ENCODE data around the gene MAP2. TPM values are rescaled to one million over a fixed set of nuclear protein-coding genes. Genes with fewer than 3 reads are reported as not detected.

The MAP2 gene
- total RNA-seq, 2 experiments from 2014 or later, result 0.10 TPM; not detected in 1

- no TSS peak for BruUV-seq (replicated peaks)
- CTCF ChIA-PET (ENCODE audit: unreplicated experiment), result no interaction called here
- peak; percentile 4 for DNase-seq (ENCODE audit: low spot score)
These were observed 43.6 kb upstream of the MAP2 start for GRCh38 chr2:209380293-209380692.

GRCh38 chr2:209381091-209381490 lies 42.8 kb upstream of the MAP2 start:
- Histone ChIP-seq H3K79me2 (ENCODE audit: insufficient read depth, low read depth, low read length) (no peaks in the 10 kb centered on the region), H4K20me1 (ENCODE audit: insufficient read depth, low read length) (no peaks in the 10 kb centered on the region), H3K4me2 (ENCODE audit: low read length) (no peak overlapping the region), H3K9me2 (ENCODE audit: insufficient read depth, low read length) (no peaks in the 10 kb centered on the region), H3K4me1 (ENCODE audit: insufficient read depth, low read length, poor library complexity, severe bottlenecking) (no peaks in the 10 kb centered on the region), H3K4me3 (ENCODE audit: low read depth, low read length, poor library complexity, severe bottlenecking) (no peak overlapping the region), H3K9me3 (ENCODE audit: low read length) (no peaks in the 10 kb centered on the region), H3K36me3 (ENCODE audit: insufficient read depth, low read length) (no peaks in the 10 kb centered on the region), H3K27ac (ENCODE audit: low read depth, low read length, poor library complexity, severe bottlenecking) (no peak overlapping the region), H2AFZ (ENCODE audit: low read length) (no peak overlapping the region)
- no peak for DNase-seq (ENCODE audit: low spot score)
- CTCF ChIA-PET (ENCODE audit: unreplicated experiment), result no interaction called here
- POLR2A ChIA-PET, result no interaction called here
- TF ChIP-seq EZH2phosphoT487 (IDR thresholded peaks at IDR 0.05; ENCODE audit: borderline replicate concordance, low read depth, low read length), result no peak
- no peak for TF ChIP-seq CTCF (conservative IDR thresholded peaks at IDR 0.05; ENCODE audit: low read length)
- intact Hi-C loops (cut with micrococcal nuclease; ENCODE audit: unreplicated experiment), result no loop called here
- no TSS peak for BruUV-seq (replicated peaks)

More at GRCh38 chr2:209380293-209380692, 43.6 kb upstream of the MAP2 start:
- H4K20me1 ChIP-seq (ENCODE audit: insufficient read depth, low read length), result no peaks in the 10 kb centered on the region
- H3K9me3 ChIP-seq (ENCODE audit: low read length), result no peaks in the 10 kb centered on the region
- 0 out of 2 replicates have a peak overlapping the region, but pooled peaks have one; percentile 31 for H2AFZ ChIP-seq (ENCODE audit: low read length)
- H3K4me3 ChIP-seq (ENCODE audit: low read depth, low read length, poor library complexity, severe bottlenecking), result no peak overlapping the region
- no peaks in the 10 kb centered on the region for H3K36me3 ChIP-seq (ENCODE audit: insufficient read depth, low read length)
- TF ChIP-seq CTCF (conservative IDR thresholded peaks at IDR 0.05; ENCODE audit: low read length) (no peak), EZH2phosphoT487 (IDR thresholded peaks at IDR 0.05; ENCODE audit: borderline replicate concordance, low read depth, low read length) (no peak)
- POLR2A ChIA-PET, result interaction anchor here (0.6 to 1.2 kb wide), 3 partner anchors 32 to 37 kb away, joined by 3 to 4 read pairs (median 3); no protein-coding TSS in a partner anchor
- no peak overlapping the region for H3K27ac ChIP-seq (ENCODE audit: low read depth, low read length, poor library complexity, severe bottlenecking)
- H3K4me1 ChIP-seq (ENCODE audit: insufficient read depth, low read length, poor library complexity, severe bottlenecking), result no peaks in the 10 kb centered on the region
- intact Hi-C loops (cut with micrococcal nuclease; ENCODE audit: unreplicated experiment), result no loop called here
- H3K4me2 ChIP-seq (ENCODE audit: low read length), result no peak overlapping the region
- no peaks in the 10 kb centered on the region for H3K79me2 ChIP-seq (ENCODE audit: insufficient read depth, low read depth, low read length)
- H3K9me2 ChIP-seq (ENCODE audit: insufficient read depth, low read length), result no peaks in the 10 kb centered on the region

- H3K4me3 ChIP-seq (ENCODE audit: low read depth, low read length, poor library complexity, severe bottlenecking), result no peak overlapping the region
- no peak overlapping the region for H3K27ac ChIP-seq (ENCODE audit: low read depth, low read length, poor library complexity, severe bottlenecking)
- ChIA-PET CTCF (ENCODE audit: unreplicated experiment) (no interaction called here), POLR2A (interaction anchor here (0.6 to 1.0 kb wide), 2 partner anchors 69 to 406 kb away, joined by 3 read pairs; no protein-coding TSS in a partner anchor)
- no peak overlapping the region for H2AFZ ChIP-seq (ENCODE audit: low read length)
- DNase-seq (ENCODE audit: low spot score), result no peak
- no peaks in the 10 kb centered on the region for H3K9me2 ChIP-seq (ENCODE audit: insufficient read depth, low read length)
- H3K4me1 ChIP-seq (ENCODE audit: insufficient read depth, low read length, poor library complexity, severe bottlenecking), result no peaks in the 10 kb centered on the region
- no peak for TF ChIP-seq CTCF (conservative IDR thresholded peaks at IDR 0.05; ENCODE audit: low read length)
- TF ChIP-seq EZH2phosphoT487 (IDR thresholded peaks at IDR 0.05; ENCODE audit: borderline replicate concordance, low read depth, low read length), result no peak
- intact Hi-C loops (cut with micrococcal nuclease; ENCODE audit: unreplicated experiment), result no loop called here
- no peaks in the 10 kb centered on the region for H3K9me3 ChIP-seq (ENCODE audit: low read length)
- no peaks in the 10 kb centered on the region for H3K36me3 ChIP-seq (ENCODE audit: insufficient read depth, low read length)
- H3K79me2 ChIP-seq (ENCODE audit: insufficient read depth, low read depth, low read length), result no peaks in the 10 kb centered on the region
- no peak overlapping the region for H3K4me2 ChIP-seq (ENCODE audit: low read length)
- H4K20me1 ChIP-seq (ENCODE audit: insufficient read depth, low read length), result no peaks in the 10 kb centered on the region
- BruUV-seq (replicated peaks), result no TSS peak
These were observed 41.1 kb upstream of the MAP2 start for GRCh38 chr2:209382775-209383174.

Measured in OCI-LY7 (cell line).